Measurements from ENCODE around the gene NOS2.
"Not testable (repeated sequence)": the region's sequence is repeated elsewhere in the genome, so short reads cannot be mapped to it uniquely, and the experiment has no call there.

Gene NOS2

GRCh38 chr17:27741361-27741861, 58.9 kb downstream of the NOS2 start:
- H3K27me3 ChIP-seq (ENCODE audit: control insufficient read depth, insufficient read depth, low read length): no peaks in the 10 kb centered on the region
- H3K4me3 ChIP-seq (ENCODE audit: low read depth, low read length): no peak overlapping the region
- no peaks in the 10 kb centered on the region for H3K4me1 ChIP-seq (ENCODE audit: control insufficient read depth, insufficient read depth, low read length)
- no peaks in the 10 kb centered on the region for H3K36me3 ChIP-seq (ENCODE audit: control insufficient read depth, insufficient read depth, low read length)
- no peak overlapping the region for H3K9ac ChIP-seq (ENCODE audit: low read length)
- H3K27ac ChIP-seq (ENCODE audit: low read depth, low read length): no peak overlapping the region
- no peaks in the 10 kb centered on the region for H3K9me3 ChIP-seq (ENCODE audit: control insufficient read depth, insufficient read depth, low read depth, low read length)

- H3K9me3 ChIP-seq (ENCODE audit: control insufficient read depth, insufficient read depth, low read depth, low read length); H3K9ac ChIP-seq (ENCODE audit: low read length); H3K4me1 ChIP-seq (ENCODE audit: control insufficient read depth, insufficient read depth, low read length); H3K27ac ChIP-seq (ENCODE audit: low read depth, low read length); H3K27me3 ChIP-seq (ENCODE audit: control insufficient read depth, insufficient read depth, low read length); H3K36me3 ChIP-seq (ENCODE audit: control insufficient read depth, insufficient read depth, low read length); H3K4me3 ChIP-seq (ENCODE audit: low read depth, low read length): not testable (repeated sequence)
Measured at GRCh38 chr17:27740541-27740940, 59.8 kb downstream of the NOS2 start.

DNA sequence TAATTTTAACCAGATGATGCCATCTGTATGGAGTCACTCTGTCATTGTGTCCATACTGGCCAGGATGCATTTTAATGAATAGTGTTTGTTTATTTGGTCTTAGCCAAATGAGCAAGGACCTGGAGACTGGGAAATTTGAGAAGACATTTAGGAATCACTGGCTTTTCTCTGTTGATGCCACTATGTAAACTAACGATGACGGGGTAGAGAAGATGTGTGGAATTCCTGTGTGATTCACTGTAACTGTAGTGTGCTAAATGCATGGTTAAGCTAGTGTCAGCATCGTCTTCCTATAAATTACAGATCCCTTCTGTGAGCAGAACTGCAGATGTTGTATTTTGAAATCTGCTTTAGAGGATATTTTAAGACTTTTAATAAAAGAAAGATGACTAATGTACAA, 66.6 kb downstream of the NOS2 start:
- no peaks in the 10 kb centered on the region for H3K9me3 ChIP-seq (ENCODE audit: control insufficient read depth, insufficient read depth, low read depth, low read length)
- no peaks in the 10 kb centered on the region for H3K4me1 ChIP-seq (ENCODE audit: control insufficient read depth, insufficient read depth, low read length)
- no peak overlapping the region for H3K4me3 ChIP-seq (ENCODE audit: low read depth, low read length)
- H3K36me3 ChIP-seq (ENCODE audit: control insufficient read depth, insufficient read depth, low read length): no peaks in the 10 kb centered on the region
- H3K9ac ChIP-seq (ENCODE audit: low read length): no peak overlapping the region
- peaks cover 3% of the 10 kb centered on the region; the same call in 1 of the 2 replicates for H3K27me3 ChIP-seq (ENCODE audit: control insufficient read depth, insufficient read depth, low read length)
- no peak overlapping the region for H3K27ac ChIP-seq (ENCODE audit: low read depth, low read length)

- not testable (repeated sequence) for H3K27ac ChIP-seq (ENCODE audit: low read depth, low read length); H3K9me3 ChIP-seq (ENCODE audit: control insufficient read depth, insufficient read depth, low read depth, low read length); H3K36me3 ChIP-seq (ENCODE audit: control insufficient read depth, insufficient read depth, low read length); H3K4me1 ChIP-seq (ENCODE audit: control insufficient read depth, insufficient read depth, low read length); H3K9ac ChIP-seq (ENCODE audit: low read length); H3K4me3 ChIP-seq (ENCODE audit: low read depth, low read length); H3K27me3 ChIP-seq (ENCODE audit: control insufficient read depth, insufficient read depth, low read length)
Measured at GRCh38 chr17:27732746-27733145, 67.6 kb downstream of the NOS2 start.

GRCh38 chr17:27725982-27726381, 74.3 kb downstream of the NOS2 start:
- H3K9me3 ChIP-seq (ENCODE audit: control insufficient read depth, insufficient read depth, low read depth, low read length); H3K4me1 ChIP-seq (ENCODE audit: control insufficient read depth, insufficient read depth, low read length); H3K27me3 ChIP-seq (ENCODE audit: control insufficient read depth, insufficient read depth, low read length); H3K4me3 ChIP-seq (ENCODE audit: low read depth, low read length); H3K36me3 ChIP-seq (ENCODE audit: control insufficient read depth, insufficient read depth, low read length); H3K27ac ChIP-seq (ENCODE audit: low read depth, low read length); H3K9ac ChIP-seq (ENCODE audit: low read length): not testable (repeated sequence)

GRCh38 chr17:27721797-27722196, 78.5 kb downstream of the NOS2 start:
- H3K36me3 ChIP-seq (ENCODE audit: control insufficient read depth, insufficient read depth, low read length): no peaks in the 10 kb centered on the region
- H3K27ac ChIP-seq (ENCODE audit: low read depth, low read length): no peak overlapping the region
- H3K9ac ChIP-seq (ENCODE audit: low read length): no peak overlapping the region
- H3K4me3 ChIP-seq (ENCODE audit: low read depth, low read length): no peak overlapping the region
- H3K9me3 ChIP-seq (ENCODE audit: control insufficient read depth, insufficient read depth, low read depth, low read length): 0 out of 2 replicates have a peak, but pooled peaks cover 6% of the 10 kb centered on the region
- H3K27me3 ChIP-seq (ENCODE audit: control insufficient read depth, insufficient read depth, low read length): peaks cover 2% of the 10 kb centered on the region; the same call in 1 of the 2 replicates
- H3K4me1 ChIP-seq (ENCODE audit: control insufficient read depth, insufficient read depth, low read length): no peaks in the 10 kb centered on the region

All from HUES6 (cell line).